ENCODE results near the gene MEGF9. TPM values are rescaled to one million over a fixed set of nuclear protein-coding genes. Genes with fewer than 3 reads are reported as not detected.

Gene MEGF9
- total RNA-seq, 2 experiments from 2014 or later: 5.1 to 10.2 TPM

- H3K4me3 ChIP-seq (ENCODE audit: low read depth, low read length, poor library complexity, severe bottlenecking): no peak overlapping the region
- CTCF ChIA-PET (ENCODE audit: unreplicated experiment): interaction anchor here (0.8 kb wide), 1 partner anchor 304 kb away, joined by 4 read pairs; no protein-coding TSS in a partner anchor
- no peaks in the 10 kb centered on the region for H4K20me1 ChIP-seq (ENCODE audit: insufficient read depth, low read length)
- no peaks in the 10 kb centered on the region for H3K9me3 ChIP-seq (ENCODE audit: low read length)
- peak overlapping the region; percentile 27; the same call in 1 of the 2 replicates for H3K4me2 ChIP-seq (ENCODE audit: low read length)
- H3K4me1 ChIP-seq (ENCODE audit: insufficient read depth, low read length, poor library complexity, severe bottlenecking): peaks cover 32% of the 10 kb centered on the region
- no peaks in the 10 kb centered on the region for H3K9me2 ChIP-seq (ENCODE audit: insufficient read depth, low read length)
- BruUV-seq (replicated peaks): no TSS peak
- peak; percentile 95 for TF ChIP-seq CTCF (conservative IDR thresholded peaks at IDR 0.05; ENCODE audit: low read length)
- no peak for TF ChIP-seq EZH2phosphoT487 (IDR thresholded peaks at IDR 0.05; ENCODE audit: borderline replicate concordance, low read depth, low read length)
- H2AFZ ChIP-seq (ENCODE audit: low read length): no peak overlapping the region
- peak overlapping the region; percentile 34 for H3K27ac ChIP-seq (ENCODE audit: low read depth, low read length, poor library complexity, severe bottlenecking)
- intact Hi-C loops (cut with micrococcal nuclease; ENCODE audit: unreplicated experiment): loop anchor here (1.0 to 10.0 kb wide), 6 partner anchors 181 to 646 kb away; partner anchors contain the start of gene RAB14
- peak; percentile 79 for DNase-seq (ENCODE audit: low spot score)
- peaks cover 41% of the 10 kb centered on the region; the same call in 1 of the 2 replicates for H3K36me3 ChIP-seq (ENCODE audit: insufficient read depth, low read length)
- H3K79me2 ChIP-seq (ENCODE audit: insufficient read depth, low read depth, low read length): no peaks in the 10 kb centered on the region
- POLR2A ChIA-PET: interaction anchor here (0.6 to 1.8 kb wide), 7 partner anchors 17 to 428 kb away, joined by 3 to 4 read pairs (median 3); no protein-coding TSS in a partner anchor
Measured at GRCh38 chr9:120755810-120756434, 41.7 kb upstream of the MEGF9 start.

- ChIA-PET CTCF (ENCODE audit: unreplicated experiment) (interaction anchor here (0.8 kb wide), 1 partner anchor 305 kb away, joined by 4 read pairs; no protein-coding TSS in a partner anchor), POLR2A (interaction anchor here (0.6 to 1.8 kb wide), 4 partner anchors 20 to 429 kb away, joined by 3 to 4 read pairs (median 3); no protein-coding TSS in a partner anchor)
- Histone ChIP-seq H3K36me3 (ENCODE audit: insufficient read depth, low read length) (peaks cover 32% of the 10 kb centered on the region; the same call in 1 of the 2 replicates), H3K9me2 (ENCODE audit: insufficient read depth, low read length) (no peaks in the 10 kb centered on the region), H3K4me2 (ENCODE audit: low read length) (peak overlapping the region; percentile 27; the same call in 1 of the 2 replicates), H3K27ac (ENCODE audit: low read depth, low read length, poor library complexity, severe bottlenecking) (peak overlapping the region; percentile 34), H2AFZ (ENCODE audit: low read length) (no peak overlapping the region), H3K9me3 (ENCODE audit: low read length) (no peaks in the 10 kb centered on the region), H3K79me2 (ENCODE audit: insufficient read depth, low read depth, low read length) (no peaks in the 10 kb centered on the region), H3K4me3 (ENCODE audit: low read depth, low read length, poor library complexity, severe bottlenecking) (no peak overlapping the region), H3K4me1 (ENCODE audit: insufficient read depth, low read length, poor library complexity, severe bottlenecking) (peaks cover 32% of the 10 kb centered on the region), H4K20me1 (ENCODE audit: insufficient read depth, low read length) (no peaks in the 10 kb centered on the region)
- intact Hi-C loops (cut with micrococcal nuclease; ENCODE audit: unreplicated experiment): loop anchor here (2.0 to 10.0 kb wide), 4 partner anchors 230 to 647 kb away; partner anchors contain the start of gene RAB14
- TF ChIP-seq EZH2phosphoT487 (IDR thresholded peaks at IDR 0.05; ENCODE audit: borderline replicate concordance, low read depth, low read length): no peak
- no peak for TF ChIP-seq CTCF (conservative IDR thresholded peaks at IDR 0.05; ENCODE audit: low read length)
- no TSS peak for BruUV-seq (replicated peaks)
- DNase-seq (ENCODE audit: low spot score): peak; percentile 13
Measured at GRCh38 chr9:120755044-120755443, 40.8 kb upstream of the MEGF9 start.

GRCh38 chr9:120750421-120750820, 36.2 kb upstream of the MEGF9 start:
- no TSS peak for BruUV-seq (replicated peaks)

More at GRCh38 chr9:120750421-120750820, 36.2 kb upstream of the MEGF9 start:
- Histone ChIP-seq H4K20me1 (ENCODE audit: insufficient read depth, low read length) (no peaks in the 10 kb centered on the region), H3K36me3 (ENCODE audit: insufficient read depth, low read length) (no peaks in the 10 kb centered on the region), H2AFZ (ENCODE audit: low read length) (no peak overlapping the region), H3K9me3 (ENCODE audit: low read length) (no peaks in the 10 kb centered on the region), H3K4me1 (ENCODE audit: insufficient read depth, low read length, poor library complexity, severe bottlenecking) (peaks cover 7% of the 10 kb centered on the region), H3K4me3 (ENCODE audit: low read depth, low read length, poor library complexity, severe bottlenecking) (no peak overlapping the region), H3K4me2 (ENCODE audit: low read length) (no peak overlapping the region), H3K79me2 (ENCODE audit: insufficient read depth, low read depth, low read length) (no peaks in the 10 kb centered on the region), H3K9me2 (ENCODE audit: insufficient read depth, low read length) (no peaks in the 10 kb centered on the region), H3K27ac (ENCODE audit: low read depth, low read length, poor library complexity, severe bottlenecking) (no peak overlapping the region)
- intact Hi-C loops (cut with micrococcal nuclease; ENCODE audit: unreplicated experiment): loop anchor here (10.0 kb wide), 1 partner anchor 454 kb away; the partner anchor contains the start of gene RAB14
- TF ChIP-seq EZH2phosphoT487 (IDR thresholded peaks at IDR 0.05; ENCODE audit: borderline replicate concordance, low read depth, low read length): no peak
- no peak for TF ChIP-seq CTCF (conservative IDR thresholded peaks at IDR 0.05; ENCODE audit: low read length)
- ChIA-PET POLR2A (interaction anchor here (0.7 to 1.8 kb wide), 2 partner anchors 11 to 43 kb away, joined by 4 to 5 read pairs; partner anchors contain the start of gene FBXW2), CTCF (ENCODE audit: unreplicated experiment) (no interaction called here)
- DNase-seq (ENCODE audit: low spot score): no peak

Measured in OCI-LY7 (cell line).